HFFc6 (cell line): ENCODE measurements around the gene SCN2B. TPM values are rescaled to one million over a fixed set of nuclear protein-coding genes. Genes with fewer than 3 reads are reported as not detected.

ENCODE experiments used
- DNase-seq: peaks from one replicate; pipeline ENCODE4 v3.0.0-alpha.2; 2018
- H3K27ac Mint-ChIP-seq: 2 replicates; pipeline ENCODE4 v1.8.0; 2020; ENCODE audit warnings: mild to moderate bottlenecking, mixed read lengths
- H3K27me3 Mint-ChIP-seq: 2 replicates; pipeline ENCODE4 v1.8.0; 2021; ENCODE audit warnings: mild to moderate bottlenecking, moderate library complexity, mixed read lengths; ENCODE audit not compliant: insufficient read depth
- H3K36me3 Mint-ChIP-seq: 2 replicates; pipeline ENCODE4 v1.8.0; 2021; ENCODE audit warnings: low read depth, mixed read lengths
- H3K4me1 Mint-ChIP-seq: 2 replicates; pipeline ENCODE4 v1.8.0; 2020; ENCODE audit warnings: low read depth, mixed read lengths
- H3K4me3 Mint-ChIP-seq: 2 replicates; pipeline ENCODE4 v1.8.0; 2020; ENCODE audit warnings: mild to moderate bottlenecking, moderate library complexity, mixed read lengths
- H3K9me3 Mint-ChIP-seq: 2 replicates; pipeline ENCODE4 v1.8.0; 2020; ENCODE audit warnings: mild to moderate bottlenecking, mixed read lengths
- CTCF ChIP-seq: fragments of 200-600 bp; sonication (generic); IDR thresholded peaks from 2 replicates; pipeline ENCODE4 v1.5.0; 2021; ENCODE audit warnings: antibody characterized with exemption, mild to moderate bottlenecking
- total RNA-seq, 6 experiments: library from RNA; stranded (reverse); fragmentation: NEBNext Ultra II Directional; extraction: Animal tissue kit (Norgen Biotek cat#: 25700); gene quantifications; 2 replicates in 1 of 6; 3 replicates in 5 of 6; pipeline ENCODE4 v1.2.3, GENCODE V29; 2021

SCN2B gene
- total RNA-seq, 6 experiments from 2014 or later = not detected

- no peak for TF ChIP-seq CTCF
- H3K27ac Mint-ChIP-seq = no peak overlapping the region
- no peak overlapping the region for H3K4me3 Mint-ChIP-seq
- H3K9me3 Mint-ChIP-seq = no peaks in the 10 kb centered on the region
- no peaks in the 10 kb centered on the region; the same call in 1 of the 2 replicates for H3K4me1 Mint-ChIP-seq
- H3K27me3 Mint-ChIP-seq = peaks cover 43% of the 10 kb centered on the region
- DNase-seq = no peak
- no peaks in the 10 kb centered on the region for H3K36me3 Mint-ChIP-seq
These were observed 36.9 kb downstream of the SCN2B start for GRCh38 chr11:118139578-118139977.

GRCh38 chr11:118138839-118139420, 37.5 kb downstream of the SCN2B start:
- peaks cover 42% of the 10 kb centered on the region for H3K27me3 Mint-ChIP-seq
- H3K9me3 Mint-ChIP-seq = no peaks in the 10 kb centered on the region
- no peak for DNase-seq
- H3K36me3 Mint-ChIP-seq = no peaks in the 10 kb centered on the region
- H3K4me3 Mint-ChIP-seq = no peak overlapping the region
- no peaks in the 10 kb centered on the region; the same call in 1 of the 2 replicates for H3K4me1 Mint-ChIP-seq
- no peak overlapping the region for H3K27ac Mint-ChIP-seq
- no peak for TF ChIP-seq CTCF

GRCh38 chr11:118136801-118137200, 39.6 kb downstream of the SCN2B start:
- peaks cover 44% of the 10 kb centered on the region for H3K27me3 Mint-ChIP-seq
- H3K27ac Mint-ChIP-seq = no peak overlapping the region
- H3K36me3 Mint-ChIP-seq = no peaks in the 10 kb centered on the region
- no peaks in the 10 kb centered on the region for H3K4me1 Mint-ChIP-seq
- TF ChIP-seq CTCF = no peak
- no peak for DNase-seq
- H3K4me3 Mint-ChIP-seq = no peak overlapping the region
- no peaks in the 10 kb centered on the region for H3K9me3 Mint-ChIP-seq

GRCh38 chr11:118136341-118136740, 40.1 kb downstream of the SCN2B start:
- Mint-ChIP-seq H3K4me1 (no peaks in the 10 kb centered on the region), H3K27ac (no peak overlapping the region), H3K36me3 (no peaks in the 10 kb centered on the region), H3K27me3 (peaks cover 40% of the 10 kb centered on the region), H3K9me3 (no peaks in the 10 kb centered on the region), H3K4me3 (no peak overlapping the region)
- DNase-seq = no peak
- TF ChIP-seq CTCF = no peak

GRCh38 chr11:118135796-118136165, 40.7 kb downstream of the SCN2B start:
- Mint-ChIP-seq H3K4me3 (no peak overlapping the region), H3K36me3 (no peaks in the 10 kb centered on the region), H3K4me1 (no peaks in the 10 kb centered on the region), H3K9me3 (no peaks in the 10 kb centered on the region), H3K27me3 (peaks cover 38% of the 10 kb centered on the region), H3K27ac (no peak overlapping the region)
- no peak for DNase-seq
- no peak for TF ChIP-seq CTCF
